Progenitor cell of endocrine pancreas (in vitro differentiated cells): ENCODE results near the gene ASAH2. TPM values are rescaled to one million over a fixed set of nuclear protein-coding genes. Genes with fewer than 3 reads are reported as not detected.

Experiments
- DNase-seq: peaks from one replicate; pipeline ENCODE4 v3.0.0; 2021; ENCODE audit warnings: low spot score; ENCODE audit not compliant: unreplicated experiment
- H3K27ac Mint-ChIP-seq: 2 replicates; pipeline ENCODE4 v1.8.0; 2021; ENCODE audit warnings: mild to moderate bottlenecking, moderate library complexity, mixed read lengths
- H3K27me3 Mint-ChIP-seq: 2 replicates; pipeline ENCODE4 v1.8.0; 2021; ENCODE audit warnings: mixed read lengths
- H3K36me3 Mint-ChIP-seq: 2 replicates; pipeline ENCODE4 v1.8.0; 2022; ENCODE audit warnings: mixed read lengths; ENCODE audit not compliant: insufficient read depth
- H3K4me1 Mint-ChIP-seq: 2 replicates; pipeline ENCODE4 v1.8.0; 2021; ENCODE audit warnings: low read depth, mixed read lengths
- H3K4me3 Mint-ChIP-seq: 2 replicates; pipeline ENCODE4 v1.8.0; 2021; ENCODE audit warnings: low read depth, mild to moderate bottlenecking, moderate library complexity, mixed read lengths
- H3K9me3 Mint-ChIP-seq: 2 replicates; pipeline ENCODE4 v1.8.0; 2021; ENCODE audit warnings: low read depth, mixed read lengths
- CTCF ChIP-seq: fragments of 200-600 bp; sonication (generic); IDR thresholded peaks from one replicate; pipeline ENCODE4 v1.5.0; 2021; ENCODE audit warnings: antibody characterized with exemption, mild to moderate bottlenecking; ENCODE audit not compliant: unreplicated experiment
- total RNA-seq: library from RNA; stranded (reverse); gene quantifications from 2 replicates; pipeline ENCODE4 v1.2.1, GENCODE V29; 2021

Gene ASAH2
- total RNA-seq, 1 donor from 2014 or later = 6.6 TPM

GRCh38 chr10:50291261-50291850, 40.0 kb upstream of the ASAH2 start:
- no peaks in the 10 kb centered on the region for H3K36me3 Mint-ChIP-seq
- DNase-seq = no peak
- H3K4me3 Mint-ChIP-seq = no peak overlapping the region
- no peak overlapping the region for H3K27ac Mint-ChIP-seq
- TF ChIP-seq CTCF = no peak
- no peaks in the 10 kb centered on the region for H3K27me3 Mint-ChIP-seq
- H3K9me3 Mint-ChIP-seq = no peaks in the 10 kb centered on the region
- H3K4me1 Mint-ChIP-seq = no peaks in the 10 kb centered on the region

GRCh38 chr10:50289196-50289595, 37.9 kb upstream of the ASAH2 start:
- Mint-ChIP-seq H3K4me3 (no peak overlapping the region), H3K4me1 (no peaks in the 10 kb centered on the region), H3K27ac (no peak overlapping the region), H3K36me3 (no peaks in the 10 kb centered on the region), H3K9me3 (no peaks in the 10 kb centered on the region), H3K27me3 (no peaks in the 10 kb centered on the region)
- TF ChIP-seq CTCF = no peak
- DNase-seq = no peak

- no peaks in the 10 kb centered on the region for H3K9me3 Mint-ChIP-seq
- H3K4me3 Mint-ChIP-seq = no peak overlapping the region
- TF ChIP-seq CTCF = no peak
- H3K4me1 Mint-ChIP-seq = peaks cover 1% of the 10 kb centered on the region
- H3K36me3 Mint-ChIP-seq = no peaks in the 10 kb centered on the region
- H3K27ac Mint-ChIP-seq = no peak overlapping the region
- DNase-seq = no peak
- H3K27me3 Mint-ChIP-seq = no peaks in the 10 kb centered on the region
These were observed 35.9 kb upstream of the ASAH2 start for GRCh38 chr10:50286996-50287803.

GRCh38 chr10:50286517-50286916, 35.2 kb upstream of the ASAH2 start:
- H3K4me3 Mint-ChIP-seq = no peak overlapping the region
- H3K4me1 Mint-ChIP-seq = peaks cover 7% of the 10 kb centered on the region
- H3K27me3 Mint-ChIP-seq = no peaks in the 10 kb centered on the region
- no peak for DNase-seq
- no peak overlapping the region for H3K27ac Mint-ChIP-seq
- no peak for TF ChIP-seq CTCF
- no peaks in the 10 kb centered on the region for H3K36me3 Mint-ChIP-seq
- H3K9me3 Mint-ChIP-seq = peaks cover 5% of the 10 kb centered on the region

GRCh38 chr10:50281967-50282522, 30.7 kb upstream of the ASAH2 start:
- H3K27ac Mint-ChIP-seq = no peak overlapping the region
- peaks cover 21% of the 10 kb centered on the region for H3K4me1 Mint-ChIP-seq
- H3K27me3 Mint-ChIP-seq = peaks cover 3% of the 10 kb centered on the region
- no peak overlapping the region for H3K4me3 Mint-ChIP-seq
- H3K36me3 Mint-ChIP-seq = no peaks in the 10 kb centered on the region
- peaks cover 5% of the 10 kb centered on the region for H3K9me3 Mint-ChIP-seq
- DNase-seq = no peak
- TF ChIP-seq CTCF = no peak
